H1 (cell line): Measurements from ENCODE around the gene MRTFB. TPM values are rescaled to one million over a fixed set of nuclear protein-coding genes. Genes with fewer than 3 reads are reported as not detected.

Source experiments
- CTCF ChIA-PET: fragments of 300-600 bp; sonication (Branson Sonifier 250); formaldehyde crosslinking; loops from one replicate; lab custom pipeline; 2021; ENCODE audit not compliant: partially characterized antibody; lab: Charles Lee
- POLR2A ChIA-PET: fragments of 300-600 bp; sonication (Branson Sonifier 250); formaldehyde crosslinking; loops from one replicate; lab custom pipeline; 2021; ENCODE audit warnings: inconsistent platforms; ENCODE audit not compliant: partially characterized antibody; lab: Charles Lee
- DNase-seq, 2 experiments: peaks; one replicate each; pipeline versions ENCODE4 v3.0.0 to v3.0.0-alpha.2; 2010 to 2022; ENCODE audit warnings: low spot score in 2 of 2, low read depth in 1 of 2, mixed read lengths in 1 of 2
- FAIRE-seq: peaks from 2 replicates; lab custom pipeline; 2011; peaks lifted over from hg19 to GRCh38; lab: Jason Lieb, UNC
- H2AFZ ChIP-seq: 2 replicates; pipeline ENCODE4 v1.8.1; 2012; ENCODE audit warnings: low read length, inconsistent platforms
- H2AK5ac ChIP-seq: 2 replicates; pipeline ENCODE4 v1.6.1; 2013; ENCODE audit warnings: low read depth, low read length
- H2BK120ac ChIP-seq: replicated peaks from 2 replicates; pipeline ENCODE3; 2013; ENCODE audit warnings: low read depth, low read length, inconsistent platforms
- H2BK12ac ChIP-seq: 2 replicates; pipeline ENCODE4 v1.6.1; 2013; ENCODE audit warnings: low read depth, low read length
- H2BK15ac ChIP-seq: 2 replicates; pipeline ENCODE4 v1.6.1; 2013; ENCODE audit warnings: low read length
- H2BK20ac ChIP-seq: 2 replicates; pipeline ENCODE4 v1.6.1; 2013; ENCODE audit warnings: low read length
- H2BK5ac ChIP-seq: 2 replicates; pipeline ENCODE4 v1.6.1; 2013; ENCODE audit warnings: low read depth, low read length
- H3K14ac ChIP-seq: 2 replicates; pipeline ENCODE4 v1.6.1; 2013; ENCODE audit warnings: inconsistent platforms; ENCODE audit not compliant: insufficient read length
- H3K18ac ChIP-seq: 2 replicates; pipeline ENCODE4 v1.6.1; 2013; ENCODE audit warnings: low read length; ENCODE audit errors: extremely low read depth
- H3K23ac ChIP-seq: 2 replicates; pipeline ENCODE4 v1.6.1; 2013; ENCODE audit warnings: inconsistent platforms; ENCODE audit not compliant: insufficient read length
- H3K23me2 ChIP-seq: 2 replicates; pipeline ENCODE4 v1.6.1; 2013; ENCODE audit warnings: low read depth, low read length
- H3K27ac ChIP-seq: 2 replicates; pipeline ENCODE4 v1.6.1; 2011; ENCODE audit warnings: low read depth, low read length, inconsistent platforms
- H3K27me3 ChIP-seq, 4 experiments: replicated peaks in 1 of 4; 1 replicate in 1 of 4; 2 replicates in 3 of 4; pipeline versions ENCODE4 v1.6.1 to v1.8.1; 2011 to 2013; ENCODE audit warnings: low read length in 3 of 4, mild to moderate bottlenecking in 3 of 4, inconsistent platforms in 2 of 4, mixed read lengths in 2 of 4, moderate library complexity in 1 of 4; ENCODE audit not compliant: control insufficient read depth in 3 of 4, insufficient read depth in 3 of 4; ENCODE audit errors: extremely low read depth in 1 of 4
- H3K36me3 ChIP-seq, 4 experiments: 2 replicates each; pipeline versions ENCODE4 v1.6.1 to v1.8.1; 2011 to 2013; ENCODE audit warnings: mild to moderate bottlenecking in 4 of 4, low read length in 3 of 4, moderate library complexity in 2 of 4, control low read depth in 1 of 4, inconsistent platforms in 1 of 4; ENCODE audit not compliant: insufficient read depth in 4 of 4, control insufficient read depth in 2 of 4
- H3K4ac ChIP-seq: replicated peaks from 2 replicates; pipeline ENCODE3; 2013; ENCODE audit warnings: low read length, low read depth, mixed read lengths, inconsistent platforms; ENCODE audit not compliant: insufficient read length
- H3K4me1 ChIP-seq, 4 experiments: replicated peaks in 1 of 4; 1 replicate in 1 of 4; 2 replicates in 3 of 4; pipeline versions ENCODE4 v1.6.1 to v1.8.1; 2011 to 2013; ENCODE audit warnings: low read length in 3 of 4, inconsistent platforms in 2 of 4, mixed read lengths in 1 of 4; ENCODE audit not compliant: insufficient read depth in 4 of 4, control insufficient read depth in 3 of 4
- H3K4me2 ChIP-seq, 2 experiments: 2 replicates each; pipeline versions ENCODE4 v1.6.1 to v1.8.1; 2011 to 2013; ENCODE audit warnings: low read depth in 2 of 2, low read length in 2 of 2, control low read depth in 1 of 2, inconsistent platforms in 1 of 2, mild to moderate bottlenecking in 1 of 2; ENCODE audit not compliant: insufficient read depth in 1 of 2
- H3K4me3 ChIP-seq, 4 experiments: fragments of 200-600, 300-600 bp in 1 of 4; sonication (generic), shearing (Covaris generic), sonication (Bioruptor Twin) in 1 of 4; 2 replicates each; pipeline versions ENCODE4 v1.5.1 to v1.8.1; 2011 to 2016; ENCODE audit warnings: low read length in 4 of 4, low read depth in 3 of 4, control low read depth in 2 of 4, inconsistent platforms in 2 of 4, mild to moderate bottlenecking in 2 of 4, mixed read lengths in 1 of 4, moderate library complexity in 1 of 4; ENCODE audit not compliant: insufficient read depth in 2 of 4; ENCODE audit errors: extremely low read depth in 1 of 4
- H3K56ac ChIP-seq: replicated peaks from 2 replicates; pipeline ENCODE3; 2013; ENCODE audit warnings: low read depth, mild to moderate bottlenecking, mixed read lengths, low read length, inconsistent platforms; ENCODE audit not compliant: insufficient read length
- H3K79me1 ChIP-seq: 2 replicates; pipeline ENCODE4 v1.6.1; 2013; ENCODE audit warnings: low read depth, low read length, control low read depth
- H3K79me2 ChIP-seq, 2 experiments: 2 replicates each; pipeline versions ENCODE4 v1.6.1 to v1.8.1; 2012 to 2013; ENCODE audit warnings: low read length in 2 of 2, mild to moderate bottlenecking in 2 of 2, inconsistent platforms in 1 of 2; ENCODE audit not compliant: insufficient read depth in 2 of 2, control insufficient read depth in 1 of 2
- H3K9ac ChIP-seq, 4 experiments: replicated peaks in 1 of 4; 1 replicate in 1 of 4; 2 replicates in 3 of 4; pipeline versions ENCODE4 v1.6.1 to v1.8.1; 2011 to 2013; ENCODE audit warnings: low read depth in 3 of 4, low read length in 3 of 4, control low read depth in 2 of 4, mild to moderate bottlenecking in 2 of 4, moderate library complexity in 2 of 4, inconsistent platforms in 1 of 4; ENCODE audit errors: extremely low read depth in 1 of 4
- H3K9me3 ChIP-seq, 2 experiments: 2 replicates each; pipeline versions ENCODE4 v1.6.1 to v1.8.1; 2012 to 2013; ENCODE audit warnings: mild to moderate bottlenecking in 2 of 2, moderate library complexity in 2 of 2, control low read depth in 1 of 2, inconsistent platforms in 1 of 2, low read depth in 1 of 2, low read length in 1 of 2, mixed read lengths in 1 of 2; ENCODE audit not compliant: insufficient read depth in 2 of 2
- H4K20me1 ChIP-seq, 2 experiments: replicated peaks in 1 of 2; 2 replicates each; pipeline versions ENCODE3 to v1.8.1; 2011 to 2013; ENCODE audit warnings: inconsistent platforms in 2 of 2, low read length in 2 of 2, mild to moderate bottlenecking in 1 of 2; ENCODE audit not compliant: insufficient read depth in 2 of 2, control insufficient read depth in 1 of 2
- H4K5ac ChIP-seq: 2 replicates; pipeline ENCODE4 v1.6.1; 2013; ENCODE audit warnings: low read length, low read depth, mixed read lengths, inconsistent platforms; ENCODE audit not compliant: insufficient read length
- H4K8ac ChIP-seq: 2 replicates; pipeline ENCODE4 v1.8.0; 2013; ENCODE audit warnings: mild to moderate bottlenecking, moderate library complexity, low read length, inconsistent platforms; ENCODE audit not compliant: insufficient read depth; ENCODE audit errors: extremely low read depth
- H4K91ac ChIP-seq: replicated peaks from 2 replicates; pipeline ENCODE3; 2013; ENCODE audit warnings: low read length, mixed read lengths, inconsistent platforms; ENCODE audit not compliant: insufficient read length
- CHD2 ChIP-seq: IDR thresholded peaks from 2 replicates; pipeline ENCODE4 v1.6.1; 2012; ENCODE audit warnings: low read length, improper control_type of control experiment
- KDM1A ChIP-seq: fragments of 200-600, 300-600 bp; sonication (generic); IDR thresholded peaks from 2 replicates; pipeline ENCODE4 v1.7.1; 2016; ENCODE audit warnings: mild to moderate bottlenecking, low read length, borderline replicate concordance
- MAX ChIP-seq: IDR thresholded peaks from 2 replicates; pipeline ENCODE4 v1.6.1; 2012; ENCODE audit warnings: inconsistent platforms
- RFX5 ChIP-seq: IDR thresholded peaks from 2 replicates; pipeline ENCODE4 v1.6.1; 2011; ENCODE audit warnings: low read depth, low read length, improper control_type of control experiment, borderline replicate concordance
- RNF2 ChIP-seq: fragments of 200-900, 300-1000 bp; sonication (generic); IDR thresholded peaks from 2 replicates; pipeline ENCODE4 v1.7.1; 2016; ENCODE audit warnings: borderline replicate concordance, low read depth, mild to moderate bottlenecking, antibody characterized with exemption, low read length; ENCODE audit not compliant: poor library complexity, severe bottlenecking; ENCODE audit errors: missing control alignments
- SIN3A ChIP-seq, 2 experiments: IDR thresholded peaks in 1 of 2; conservative IDR thresholded peaks in 1 of 2; 2 replicates each; pipeline ENCODE4 v1.6.1; 2011 to 2012; ENCODE audit warnings: low read length in 2 of 2, improper control_type of control experiment in 1 of 2, low read depth in 1 of 2, mild to moderate bottlenecking in 1 of 2
- SUZ12 ChIP-seq: fragments of 200-600 bp; sonication (generic); IDR thresholded peaks from 2 replicates; pipeline ENCODE4 v1.6.1; 2012; ENCODE audit warnings: mild to moderate bottlenecking, inconsistent platforms, low read length, moderate library complexity, mixed read lengths
- TBP ChIP-seq: IDR thresholded peaks from 2 replicates; pipeline ENCODE4 v1.6.1; 2011; ENCODE audit warnings: low read depth, low read length, improper control_type of control experiment
- TCF12 ChIP-seq: IDR thresholded peaks from 2 replicates; pipeline ENCODE4 v1.6.1; 2011; ENCODE audit warnings: low read depth, mild to moderate bottlenecking, low read length
- USF2 ChIP-seq: IDR thresholded peaks from 2 replicates; pipeline ENCODE4 v1.6.1; 2011; ENCODE audit warnings: low read length, improper control_type of control experiment
- WGBS, 2 experiments: shearing (Covaris generic) in 1 of 2; methylation state at CpG; one replicate each; pipeline versions ENCODE4 v1.1.6 to v1.1.7; 2013 to 2015; ENCODE audit warnings: low lambda C conversion rate in 2 of 2, mixed read lengths in 2 of 2, inconsistent platforms in 1 of 2, low coverage in 1 of 2, missing lambda C conversion rate in 1 of 2; ENCODE audit not compliant: insufficient replicate concordance in 2 of 2, insufficient coverage in 1 of 2, insufficient read length in 1 of 2; ENCODE audit errors: extremely low coverage in 1 of 2, missing lambda C conversion rate in 1 of 2; 5-methylcytosine and 5-hydroxymethylcytosine counted together
- polyA plus RNA-seq, 7 experiments: library from polyadenylated mRNA; depleted of rRNA in 3 of 7; stranded (reverse) in 5 of 7; unstranded in 2 of 7; fragments of >200 nt in 5 of 7; fragments of 200-250 nt in 2 of 7; gene quantifications; 1 replicate in 5 of 7; 2 replicates in 1 of 7; 4 replicates in 1 of 7; pipeline versions ENCODE4 v1.2.1 to v1.2.3, GENCODE V29; 2011 to 2013; ENCODE audit warnings: missing spikeins in 2 of 7, mixed read lengths in 2 of 7
- total RNA-seq: library from RNA; stranded (reverse); fragmentation: NEBNext Ultra II Directional; extraction: Animal tissue kit (Norgen Biotek cat#: 25700); gene quantifications from 2 replicates; pipeline ENCODE4 v1.2.1, GENCODE V29; 2021

The MRTFB gene
- total and polyA plus RNA-seq, 2 of the 8 experiments (the other 6 are each of a cell fraction or from before 2014, with no cell fraction given): 13.5 to 34.9 TPM

- peak overlapping the region; percentile 13 for H4K91ac ChIP-seq
- H2BK5ac ChIP-seq: no peak overlapping the region
- ChIA-PET POLR2A (no interaction called here), CTCF (interaction anchor here (0.9 to 1.5 kb wide), 4 partner anchors 15 to 35 kb away, joined by 3 to 5 read pairs (median 4); no protein-coding TSS in a partner anchor)
- no peaks in the 10 kb centered on the region for H3K9me3 ChIP-seq
- no peak overlapping the region; the same call in 1 of the 2 replicates for H3K18ac ChIP-seq
- peak overlapping the region; percentile 7 for H2BK120ac ChIP-seq
- DNase-seq: peak in 1 of 2 experiments; percentile 46
- H3K56ac ChIP-seq: peak overlapping the region; percentile 42
- no peaks in the 10 kb centered on the region for H3K27me3 ChIP-seq
- no peak overlapping the region for H3K9ac ChIP-seq
- H3K36me3 ChIP-seq: no peaks in the 10 kb centered on the region
- no peaks in the 10 kb centered on the region for H3K79me1 ChIP-seq
- no peak overlapping the region for H2BK12ac ChIP-seq
- H3K4ac ChIP-seq: peak overlapping the region; percentile 57
- H3K4me3 ChIP-seq: peak overlapping the region in 2 of 4 experiments; percentile 65 to 71; a peak in 4 of 8 replicates
- no peak overlapping the region for H3K23ac ChIP-seq
- peak overlapping the region; percentile 5; the same call in 1 of the 2 replicates for H2BK20ac ChIP-seq
- no peak overlapping the region; the same call in 1 of the 2 replicates for H2AK5ac ChIP-seq
- no peak overlapping the region for H2AFZ ChIP-seq
- H3K79me2 ChIP-seq: no peaks in the 10 kb centered on the region
- no peak overlapping the region for H4K5ac ChIP-seq
- H3K4me1 ChIP-seq: peaks cover 2 to 21% (median 11%) of the 10 kb centered on the region in 4 experiments
- peaks cover 9% of the 10 kb centered on the region; the same call in 1 of the 2 replicates for H3K23me2 ChIP-seq
- no peak overlapping the region for H3K27ac ChIP-seq
- H3K14ac ChIP-seq: no peak overlapping the region
- H2BK15ac ChIP-seq: no peak overlapping the region
- peak overlapping the region; percentile 36 to 77 for H3K4me2 ChIP-seq
- no peak overlapping the region for H4K8ac ChIP-seq
- H4K20me1 ChIP-seq: no peaks in the 10 kb centered on the region
- WGBS, 2 experiments: 34% methylated on average over 5 of the region's 5 CpGs; no CpG with 5 or more reads in 1 of the 2 experiments
- no peak for FAIRE-seq
- TF ChIP-seq RFX5 (no peak), CHD2 (no peak), USF2 (no peak), KDM1A (no peak), TBP (no peak), TCF12 (no peak), SUZ12 (no peak), MAX (no peak), RNF2 (no peak), SIN3A (conservative IDR thresholded peaks at IDR 0.05 in 1 of 2, IDR thresholded peaks at IDR 0.05 in 1 of 2; ENCODE audit: low read depth in 1 of 2, low read length in 2 of 2) (no peak)
These were observed 213.3 kb downstream of the MRTFB start for GRCh38 chr16:14284371-14284770.
